Measurements from ENCODE around the gene ZNF500.

ZNF500 gene

GRCh38 chr16:4772351-4772750, 5.4 kb upstream of the ZNF500 start:
- no peak for DNase-seq (ENCODE audit: low read depth)

DNA sequence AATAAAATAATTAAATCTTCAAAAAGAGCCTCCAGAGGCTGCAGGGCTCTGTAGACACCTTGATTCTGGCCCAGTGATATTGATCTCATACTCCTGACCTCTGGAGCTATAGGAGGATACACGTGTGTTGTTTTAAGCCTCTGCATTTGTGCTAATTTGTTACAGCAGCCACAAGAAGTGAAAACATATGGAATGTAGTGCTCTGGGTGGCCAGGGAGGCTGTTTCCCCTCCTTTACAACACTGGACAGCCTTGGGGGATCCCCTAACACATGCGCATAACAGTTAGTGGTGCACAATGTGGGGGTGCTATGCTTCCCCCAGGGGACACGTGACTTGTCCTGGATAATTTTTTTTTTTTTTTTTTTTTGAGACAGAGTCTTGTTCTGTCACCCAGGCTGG, 4.7 kb upstream of the ZNF500 start:
- DNase-seq (ENCODE audit: low read depth), result no peak

DNA sequence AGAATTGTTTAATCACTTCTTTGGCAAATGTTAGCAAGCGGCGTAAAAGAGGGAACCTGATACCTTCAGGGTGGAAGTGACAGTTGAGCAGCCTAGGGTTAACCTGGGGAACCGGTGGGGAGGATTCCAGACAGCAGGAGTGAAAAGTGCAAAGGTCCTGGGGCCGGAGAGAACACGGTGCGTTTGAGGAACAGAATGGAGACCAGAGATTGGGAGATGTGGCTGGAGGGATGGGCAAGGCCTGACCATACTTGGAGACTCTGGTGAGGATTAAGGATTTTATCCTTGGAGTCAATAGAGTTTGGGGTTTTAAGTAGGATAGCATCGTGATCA, 2.3 kb upstream of the ZNF500 start:
- DNase-seq (ENCODE audit: low read depth), result no peak

DNA sequence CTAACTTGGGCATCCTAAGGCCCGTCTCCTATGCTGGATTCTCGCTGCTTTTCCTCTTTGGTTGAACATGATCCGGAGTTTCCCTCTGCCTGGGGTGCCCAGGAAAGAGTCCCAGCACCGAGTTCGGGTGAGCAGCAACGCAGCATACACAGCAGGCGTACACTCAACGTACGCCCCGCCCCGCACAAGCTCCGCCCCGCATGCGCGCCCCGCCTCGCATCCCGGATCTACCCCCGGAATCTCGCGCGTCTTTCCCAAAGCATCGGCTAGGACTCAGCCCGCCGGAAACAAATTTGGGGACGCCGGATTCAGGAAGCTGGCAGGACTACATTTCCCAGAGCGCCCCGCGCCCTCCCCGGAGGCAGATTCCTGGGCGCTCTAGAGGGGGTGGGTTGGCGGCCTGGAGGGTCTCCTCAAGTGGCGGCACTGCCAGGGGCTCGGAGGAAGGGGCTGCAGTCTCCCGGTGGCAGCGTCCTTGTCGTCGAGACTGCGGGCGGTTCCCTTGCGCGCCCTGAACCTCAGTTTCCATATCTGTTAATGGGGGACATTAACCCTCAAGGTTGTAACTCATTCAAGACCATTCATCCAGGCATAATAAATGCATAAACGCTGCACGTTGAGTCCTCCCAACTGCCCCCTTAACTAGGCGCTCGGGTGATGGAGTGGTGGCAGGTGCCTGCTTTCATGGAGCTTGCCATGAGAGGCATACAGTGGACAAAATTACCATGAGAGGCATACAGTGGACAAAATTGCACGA, 1.8 kb upstream of the ZNF500 start:
- peak; percentile 78 for DNase-seq (ENCODE audit: low read depth)

GRCh38 chr16:4767872-4768548, 1.0 kb upstream of the ZNF500 start:
- DNase-seq (ENCODE audit: low read depth), result no peak

DNA sequence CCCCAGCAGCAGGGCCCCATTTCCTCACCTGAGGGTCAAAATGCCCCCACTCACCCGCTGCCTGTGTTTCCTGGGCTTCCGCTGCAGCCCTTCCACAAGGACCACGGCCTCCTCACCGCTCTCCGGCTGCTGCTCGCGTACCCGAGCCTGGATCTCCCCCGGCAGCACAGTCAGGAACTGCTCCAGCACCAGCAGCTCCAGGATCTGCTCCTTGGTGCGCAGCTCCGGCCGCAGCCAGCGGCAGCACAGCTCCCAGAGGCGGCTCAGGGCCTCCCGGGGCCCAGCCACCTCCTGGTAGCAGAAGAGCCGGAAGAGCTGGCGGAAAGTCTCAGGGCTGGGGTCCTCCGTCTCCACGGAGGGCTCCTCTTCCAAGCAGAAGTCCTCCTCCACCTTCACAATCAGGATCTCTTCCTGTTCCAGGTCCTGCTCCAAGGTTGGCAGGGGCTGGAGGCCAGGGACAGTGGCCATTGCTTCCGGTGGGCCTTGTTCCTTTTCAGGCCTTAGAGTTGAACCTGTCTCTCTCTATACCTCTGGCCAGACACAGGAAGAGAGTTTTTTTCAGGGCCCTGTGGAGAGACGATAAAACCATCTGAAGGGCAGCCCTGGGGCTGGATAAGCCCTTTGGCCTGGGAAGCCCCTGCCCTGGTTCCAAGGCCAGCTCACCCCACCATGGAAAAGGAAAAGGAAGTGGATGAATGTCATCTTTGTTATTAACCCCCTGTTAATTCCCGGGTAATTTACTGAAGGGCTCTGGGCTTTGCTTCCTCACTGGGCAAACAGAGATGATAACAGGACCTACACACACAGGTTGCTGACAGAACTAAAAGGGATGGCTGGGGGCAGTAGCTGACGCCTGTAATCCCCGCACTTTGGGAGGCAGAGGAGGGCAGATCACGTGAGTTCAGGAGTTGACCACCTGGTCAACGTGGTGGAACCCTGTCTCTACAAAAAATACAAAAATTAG, 1.2 kb downstream of the ZNF500 start:
- DNase-seq (ENCODE audit: low read depth), result no peak

DNA sequence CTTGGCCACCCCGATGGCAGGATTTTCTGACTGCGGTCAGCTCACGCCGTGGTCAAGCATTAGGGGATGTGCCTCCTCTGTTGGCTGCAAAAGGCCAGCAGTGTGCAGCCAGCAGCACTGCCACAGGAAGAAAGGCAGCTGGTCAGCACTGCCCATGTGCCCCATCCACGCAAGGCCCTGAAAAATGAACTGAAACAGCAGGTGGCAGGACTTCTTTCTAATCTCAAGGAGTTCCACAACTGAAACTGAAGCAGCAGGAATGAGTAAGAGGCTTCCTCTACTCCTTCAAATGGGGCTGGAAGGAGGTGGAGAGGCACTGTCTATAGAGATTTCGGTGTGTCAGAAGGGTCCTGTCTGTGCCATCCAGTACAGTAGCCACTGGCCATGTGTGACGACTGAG, 3.2 kb downstream of the ZNF500 start:
- DNase-seq (ENCODE audit: low read depth), result no peak

DNA sequence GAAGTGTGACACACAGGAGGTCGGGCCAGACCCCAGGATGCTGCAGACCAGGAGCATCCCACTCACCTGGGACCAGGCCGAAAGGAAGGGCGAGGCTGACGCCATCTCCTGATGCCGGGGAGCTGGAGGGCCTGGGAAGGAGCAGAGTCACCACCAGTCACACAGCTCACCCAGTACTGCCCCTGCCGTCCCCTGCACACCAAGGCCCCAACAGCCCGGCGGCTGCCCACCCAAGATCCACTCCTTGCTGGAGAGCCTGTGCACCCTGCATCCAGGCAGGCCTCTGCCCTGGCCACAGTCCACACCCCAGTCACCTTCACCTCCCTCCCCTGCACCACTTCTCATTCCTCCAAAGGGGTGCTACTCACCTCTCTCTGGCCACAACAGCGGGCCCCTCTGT, 4.8 kb downstream of the ZNF500 start:
- DNase-seq (ENCODE audit: low read depth), result no peak

- no peak for DNase-seq (ENCODE audit: low read depth)
These were observed 6.6 kb downstream of the ZNF500 start for GRCh38 chr16:4760221-4760910.

DNA sequence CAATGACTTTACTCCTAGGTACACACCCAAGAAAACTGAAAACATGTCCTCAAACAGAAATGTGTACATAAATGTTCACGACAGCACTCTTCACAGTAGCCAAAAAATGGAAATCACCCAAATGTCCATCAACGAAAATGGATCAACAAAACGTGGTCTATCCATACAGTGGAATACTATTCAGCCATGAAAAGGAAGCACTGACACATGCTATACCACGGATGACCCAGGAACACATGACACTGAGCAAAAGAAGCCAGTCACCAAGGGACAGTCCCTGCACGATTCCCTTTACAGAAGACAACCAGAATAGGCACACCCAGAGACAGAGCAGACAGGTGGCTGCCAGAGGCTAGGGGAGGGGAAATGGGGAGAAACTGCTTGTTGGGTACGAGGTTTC, 11.3 kb downstream of the ZNF500 start:
- no peak for DNase-seq (ENCODE audit: low read depth)

DNA sequence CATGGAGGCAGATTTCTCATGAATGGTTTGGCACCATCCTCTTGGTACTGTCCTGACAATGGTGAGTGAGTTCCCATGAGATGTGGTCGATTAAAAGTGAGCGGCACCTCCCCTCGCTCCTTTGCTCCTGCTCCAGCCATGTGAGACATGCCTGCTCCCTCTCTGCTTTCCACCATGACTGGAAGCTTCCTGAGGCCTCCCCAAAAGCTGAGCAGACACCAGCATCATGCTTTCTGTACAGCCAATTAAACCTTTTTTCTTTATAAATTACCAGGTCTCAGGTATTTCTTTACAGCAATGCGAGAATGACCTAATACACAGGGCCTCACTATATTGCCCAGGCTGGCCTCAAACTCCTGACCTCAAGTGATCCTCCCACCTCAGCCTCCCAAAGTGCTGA, 12.1 kb downstream of the ZNF500 start:
- no peak for DNase-seq (ENCODE audit: low read depth)

DNA sequence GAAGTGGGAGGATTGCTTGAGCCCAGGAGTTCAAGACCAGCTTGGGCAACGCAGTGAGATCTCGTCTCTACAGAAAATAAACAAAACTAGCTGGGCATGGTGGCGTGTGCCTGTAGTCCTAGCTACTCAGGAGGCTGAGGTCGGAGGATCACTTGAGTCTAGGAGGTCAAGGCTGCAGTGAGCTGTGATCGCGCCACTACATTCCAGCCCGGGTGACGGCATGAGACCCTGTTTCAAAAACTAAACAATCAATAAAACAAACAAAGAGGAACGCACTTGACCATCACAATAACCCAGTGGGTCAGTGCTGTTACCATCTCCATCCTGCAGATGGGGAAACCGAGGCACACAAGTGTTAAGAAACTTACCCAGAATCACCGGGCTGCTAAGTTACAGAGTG, 13.7 kb downstream of the ZNF500 start:
- no peak for DNase-seq (ENCODE audit: low read depth)

DNA sequence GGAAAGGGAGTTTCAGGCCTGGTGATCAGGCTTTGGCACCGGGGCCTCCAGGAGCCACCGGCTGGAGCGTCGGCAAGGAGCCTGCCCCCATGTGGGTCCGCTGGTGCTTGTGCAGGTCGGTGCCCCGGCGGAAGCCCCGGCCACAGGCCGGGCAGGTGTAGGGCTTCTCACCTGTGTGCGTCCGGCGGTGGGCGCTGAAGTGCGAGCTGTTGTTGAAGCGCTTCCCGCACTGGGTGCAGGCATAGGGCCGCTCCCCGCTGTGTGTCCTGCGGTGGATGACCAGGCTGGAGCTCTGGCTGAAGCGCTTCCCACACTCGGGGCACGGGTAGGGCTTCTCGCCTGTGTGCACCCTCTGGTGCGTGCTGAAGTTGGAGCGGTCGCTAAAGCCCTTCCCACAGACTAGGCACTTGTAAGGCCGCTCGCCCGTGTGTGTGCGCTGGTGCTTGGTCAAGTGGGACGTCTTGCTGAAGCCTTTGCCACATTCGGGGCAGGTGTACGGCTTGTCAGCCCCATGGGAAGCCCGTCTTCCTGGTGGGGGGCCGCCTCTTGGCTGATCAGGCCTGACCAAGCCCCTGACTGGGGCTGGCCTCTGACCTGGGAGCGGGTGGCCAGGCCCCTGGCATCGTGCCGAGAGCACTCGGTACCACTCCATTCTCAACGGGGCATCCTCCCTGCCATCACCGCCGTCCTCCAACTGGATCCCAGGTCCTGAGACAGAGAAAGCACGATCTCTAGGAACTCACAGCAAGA, 14.4 kb downstream of the ZNF500 start:
- DNase-seq (ENCODE audit: low read depth), result no peak

- no peak for DNase-seq (ENCODE audit: low read depth)
These were observed 16.1 kb downstream of the ZNF500 start for GRCh38 chr16:4750896-4751295.

DNA sequence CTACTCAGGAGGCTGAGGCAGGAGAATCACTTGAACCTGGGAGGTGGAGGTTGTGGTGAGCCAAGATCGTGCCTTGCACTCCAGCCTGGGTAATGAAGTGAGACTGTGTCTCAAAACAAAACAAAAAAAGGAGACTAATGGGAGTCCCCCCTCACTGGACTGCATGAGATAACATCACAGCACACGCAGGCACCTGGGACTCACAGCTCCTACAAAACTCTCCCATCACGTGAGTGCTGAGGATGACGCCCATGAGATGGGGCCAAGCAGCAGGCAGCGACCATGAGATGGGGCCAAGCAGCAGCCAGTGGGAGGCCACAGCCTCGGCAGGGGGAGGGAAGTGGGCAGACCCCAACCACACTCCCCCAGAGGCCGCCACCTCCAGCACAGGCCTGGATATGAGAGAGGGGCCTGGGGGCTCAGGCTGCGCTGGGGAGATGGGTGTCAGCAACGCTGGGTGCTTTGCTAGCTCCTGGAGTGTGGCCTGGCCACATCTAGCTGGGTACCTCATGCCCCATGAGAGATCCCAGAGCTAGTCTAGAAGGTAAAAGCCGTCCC, 17.2 kb downstream of the ZNF500 start:
- DNase-seq (ENCODE audit: low read depth), result no peak

DNA sequence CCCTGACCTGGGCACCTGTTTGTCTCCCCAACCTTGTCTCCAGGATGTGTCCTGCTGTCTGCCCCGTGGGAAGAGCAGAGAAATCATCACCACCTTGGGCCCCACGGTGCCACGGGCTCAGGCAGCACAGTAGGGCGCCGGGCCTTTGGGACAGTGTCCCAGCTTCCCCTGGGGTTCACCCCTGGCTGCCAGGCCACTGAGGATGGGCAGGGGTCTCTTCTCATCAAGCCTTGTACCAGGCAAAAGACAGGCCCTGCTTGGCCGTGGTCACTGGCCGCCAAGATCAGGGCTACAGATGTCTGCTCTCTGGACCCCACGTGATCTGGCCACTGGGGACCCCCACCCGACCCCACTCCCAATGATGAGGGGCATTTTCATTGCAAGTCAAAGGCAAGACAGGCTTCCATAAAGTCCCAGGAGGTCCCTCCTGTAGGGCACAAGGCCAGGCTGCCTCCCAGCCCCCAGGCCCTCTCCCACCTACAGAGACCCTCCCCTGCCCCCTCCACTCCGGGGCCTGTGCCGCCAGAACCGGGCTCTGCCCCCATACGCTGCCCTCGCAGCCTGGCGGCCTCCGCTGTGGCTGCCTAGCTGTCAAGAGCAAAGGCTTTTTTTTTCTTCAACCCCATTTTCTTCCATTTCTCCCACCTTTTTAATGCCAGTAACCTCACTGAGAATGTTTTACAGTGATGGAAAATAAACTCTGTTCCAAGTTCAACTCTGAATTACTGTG, 18.1 kb downstream of the ZNF500 start:
- DNase-seq (ENCODE audit: low read depth), result no peak

GRCh38 chr16:4747906-4748681, 18.9 kb downstream of the ZNF500 start:
- DNase-seq (ENCODE audit: low read depth), result no peak

DNA sequence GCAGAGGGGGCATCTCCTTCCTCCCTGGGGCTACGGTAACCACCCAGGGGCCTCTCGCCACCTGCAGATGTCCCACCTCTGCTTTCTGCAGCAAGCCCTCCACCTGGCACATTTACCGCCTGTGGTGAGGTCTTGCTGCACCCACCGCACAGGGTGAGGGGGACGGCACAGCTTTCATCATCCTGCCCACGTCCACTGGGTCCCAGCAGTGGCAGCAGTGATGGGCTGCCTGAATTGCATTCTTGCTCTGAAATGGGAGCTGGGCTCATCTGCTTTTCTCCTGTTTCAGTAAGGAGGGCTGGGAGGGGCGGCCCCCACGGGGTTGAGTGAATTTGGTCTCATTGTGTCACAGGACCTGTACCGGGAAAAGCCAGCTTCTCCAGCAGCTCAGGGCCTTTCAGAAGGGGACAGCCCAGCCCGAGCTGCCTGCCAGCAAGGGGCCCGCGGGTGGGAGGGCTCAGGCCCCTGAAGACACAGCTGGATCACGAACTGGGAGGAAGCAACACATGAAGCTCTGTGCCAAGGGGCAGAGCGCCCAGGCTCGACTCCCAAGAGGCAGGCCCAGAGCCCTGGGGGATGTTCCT, 19.9 kb downstream of the ZNF500 start:
- no peak for DNase-seq (ENCODE audit: low read depth)

DNA sequence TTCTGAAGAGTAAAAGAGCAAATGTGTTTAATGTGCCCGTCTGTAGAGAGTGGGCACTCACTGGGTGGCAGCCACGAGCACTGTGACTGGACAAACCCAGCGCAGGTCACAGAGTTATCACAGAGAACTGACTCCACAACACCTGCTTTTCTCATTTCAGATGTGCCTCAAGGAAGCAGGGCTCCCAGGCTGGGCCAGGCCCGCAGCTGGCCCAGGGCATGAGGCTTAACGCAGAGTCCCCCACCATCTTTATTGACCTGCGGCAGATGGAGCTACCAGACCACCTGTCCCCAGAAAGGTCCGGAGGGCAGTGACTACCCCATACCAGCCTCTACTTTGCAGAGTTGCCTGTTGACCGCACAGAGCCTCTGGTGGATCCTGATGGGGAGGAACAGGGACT, 20.7 kb downstream of the ZNF500 start:
- DNase-seq (ENCODE audit: low read depth), result no peak

DNA sequence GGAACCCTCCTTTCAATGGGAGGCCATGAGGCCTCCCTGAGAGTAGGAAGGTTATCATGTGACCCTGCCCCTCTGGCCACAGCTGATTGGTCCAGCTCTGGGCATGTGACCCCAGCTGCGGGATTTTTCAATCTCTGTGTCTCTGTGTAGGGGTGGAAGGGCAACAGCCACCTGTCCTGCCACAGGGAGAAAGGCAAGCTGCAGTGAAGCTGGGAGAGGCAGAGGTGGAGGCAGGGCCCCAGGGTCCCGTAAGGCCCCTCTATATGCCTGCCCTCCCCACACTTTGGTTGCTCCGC, 21.7 kb downstream of the ZNF500 start:
- DNase-seq (ENCODE audit: low read depth), result no peak

All from stimulated activated CD8-positive, alpha-beta memory T cell treated with anti-CD3 and anti-CD28 coated beads, Interleukin-7, amount 100 ng/mL, for 24 hours (primary cell).